Measurements from ENCODE around the gene AGMAT.
A peak's percentile ranks its signal among the peaks of the same experiment; 100 is the strongest.

AGMAT gene

DNA sequence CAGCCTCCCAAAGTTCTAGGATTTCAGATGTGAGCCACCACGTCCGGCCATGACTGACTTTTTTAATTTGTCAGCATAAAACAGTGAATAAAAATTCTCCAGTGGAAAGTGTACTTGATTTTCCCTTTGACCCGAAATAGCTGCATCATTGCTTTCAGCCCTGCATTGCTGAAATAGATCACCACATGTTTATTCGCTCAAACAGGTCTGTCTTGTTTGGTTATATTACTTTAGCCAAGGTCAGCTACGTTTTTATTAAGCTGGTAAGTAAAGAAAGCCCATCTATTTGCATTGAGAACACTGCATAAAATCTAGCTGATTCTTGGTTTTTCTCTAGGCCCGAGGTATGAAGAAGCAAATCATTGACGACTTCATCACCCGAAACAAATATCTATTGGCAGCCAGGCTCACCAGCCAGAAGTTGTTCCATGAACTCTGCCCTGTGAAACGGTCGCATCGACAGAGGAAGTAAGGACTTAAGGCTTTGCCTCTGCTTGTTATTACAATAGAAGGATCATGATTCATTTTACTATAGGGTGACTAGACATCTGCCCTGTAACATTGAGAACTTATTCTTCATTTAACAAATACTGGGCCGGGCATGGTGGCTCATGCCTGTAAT lies 25.6 kb downstream of the AGMAT start:
- DNase-seq (ENCODE audit: low read depth): peak; percentile 79

DNA sequence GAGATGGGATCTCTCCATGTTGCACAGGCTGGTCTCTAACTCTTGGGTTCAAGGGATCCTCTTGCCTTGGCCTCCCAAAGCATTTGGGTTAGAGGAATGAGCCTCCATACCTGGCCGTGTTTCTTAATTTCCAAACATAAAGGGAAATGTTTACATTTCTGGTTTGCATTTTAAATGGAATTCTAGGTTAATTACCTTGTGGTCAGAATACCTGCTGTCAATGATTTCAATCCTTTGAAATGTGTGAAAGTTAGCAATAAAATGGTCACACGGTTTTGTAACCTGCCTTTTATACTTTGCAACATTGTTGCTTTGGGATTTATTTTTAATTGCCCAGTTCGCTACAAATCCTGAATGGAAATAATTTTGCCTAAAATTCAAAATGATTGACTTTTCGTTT lies 26.3 kb downstream of the AGMAT start:
- DNase-seq (ENCODE audit: low read depth): no peak

DNA sequence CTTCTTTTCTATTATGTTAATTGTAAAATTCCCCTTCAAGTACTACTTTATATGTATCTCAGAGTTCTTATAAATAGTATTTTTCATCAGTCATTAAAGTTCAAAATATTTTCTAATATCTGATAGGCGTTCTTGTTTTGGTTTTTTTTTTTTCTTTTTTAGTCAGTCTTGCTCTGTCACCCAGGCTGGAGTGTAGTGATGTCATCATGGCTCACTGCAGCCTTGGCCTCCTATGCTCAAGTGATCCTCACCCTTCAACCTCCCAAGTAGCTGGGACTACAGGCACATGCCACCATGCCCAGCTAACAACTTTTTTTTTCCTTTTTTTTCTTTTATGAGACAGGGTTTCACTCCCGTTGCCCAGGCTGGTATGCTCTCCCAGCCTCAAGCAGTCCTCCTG lies 27.3 kb downstream of the AGMAT start:
- DNase-seq (ENCODE audit: low read depth): no peak

DNA sequence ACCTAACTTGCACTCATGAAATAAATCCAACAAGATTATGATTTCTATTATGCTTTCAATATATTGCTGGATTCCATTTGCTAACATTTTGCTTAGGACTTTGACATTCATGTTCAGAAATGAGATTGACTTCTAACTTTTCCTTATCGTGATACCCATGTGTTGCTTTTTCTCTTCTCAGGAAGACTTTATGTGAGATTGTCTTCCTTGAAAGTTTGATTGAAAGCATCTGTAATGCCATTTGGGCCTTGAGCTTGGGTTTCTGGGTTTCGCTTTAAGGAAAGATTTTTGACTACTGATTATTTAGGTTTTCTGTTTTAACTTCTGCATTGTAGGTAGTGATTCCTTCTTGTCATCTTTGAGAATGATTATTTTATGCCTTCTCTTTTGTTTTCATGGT lies 27.8 kb downstream of the AGMAT start:
- no peak for DNase-seq (ENCODE audit: low read depth)

DNA sequence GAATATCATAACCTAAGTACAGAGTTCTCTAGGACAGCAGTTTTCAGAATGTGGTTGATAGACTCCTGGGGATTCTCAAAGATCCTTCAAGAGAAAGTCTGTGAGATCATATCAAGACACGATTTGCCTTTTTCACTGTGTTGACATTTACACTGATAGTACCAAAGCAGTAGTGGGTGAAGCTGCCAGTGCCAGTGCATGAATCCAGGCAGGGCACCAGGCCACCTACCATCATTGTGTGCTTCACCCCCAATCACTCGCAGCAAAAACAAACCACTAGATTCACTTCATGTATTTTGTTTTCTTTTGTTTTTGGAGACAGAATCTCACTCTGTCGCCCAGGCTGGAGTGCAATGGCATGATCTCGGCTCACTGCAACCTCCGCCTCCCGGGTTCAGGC lies 34.3 kb downstream of the AGMAT start:
- no peak for DNase-seq (ENCODE audit: low read depth)

DNA sequence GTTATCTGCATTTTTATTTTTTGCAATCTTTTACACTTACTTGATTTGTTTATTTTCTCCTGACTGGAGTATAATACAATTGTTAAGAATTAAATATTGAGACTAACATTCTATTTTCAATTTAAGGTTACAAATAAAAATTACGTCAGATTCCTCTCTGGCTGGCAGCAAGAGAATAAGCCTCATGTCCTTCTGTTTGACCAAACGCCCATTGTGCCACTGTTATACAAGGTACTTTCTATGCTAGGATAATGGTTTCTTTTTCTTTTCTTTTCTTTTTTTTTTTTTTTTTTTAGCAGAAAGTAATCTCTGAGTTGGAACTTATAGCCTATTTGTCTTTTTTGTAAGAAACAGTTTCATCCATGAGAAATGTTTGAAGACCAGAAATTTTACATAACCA lies 38.2 kb downstream of the AGMAT start:
- DNase-seq (ENCODE audit: low read depth): no peak

DNA sequence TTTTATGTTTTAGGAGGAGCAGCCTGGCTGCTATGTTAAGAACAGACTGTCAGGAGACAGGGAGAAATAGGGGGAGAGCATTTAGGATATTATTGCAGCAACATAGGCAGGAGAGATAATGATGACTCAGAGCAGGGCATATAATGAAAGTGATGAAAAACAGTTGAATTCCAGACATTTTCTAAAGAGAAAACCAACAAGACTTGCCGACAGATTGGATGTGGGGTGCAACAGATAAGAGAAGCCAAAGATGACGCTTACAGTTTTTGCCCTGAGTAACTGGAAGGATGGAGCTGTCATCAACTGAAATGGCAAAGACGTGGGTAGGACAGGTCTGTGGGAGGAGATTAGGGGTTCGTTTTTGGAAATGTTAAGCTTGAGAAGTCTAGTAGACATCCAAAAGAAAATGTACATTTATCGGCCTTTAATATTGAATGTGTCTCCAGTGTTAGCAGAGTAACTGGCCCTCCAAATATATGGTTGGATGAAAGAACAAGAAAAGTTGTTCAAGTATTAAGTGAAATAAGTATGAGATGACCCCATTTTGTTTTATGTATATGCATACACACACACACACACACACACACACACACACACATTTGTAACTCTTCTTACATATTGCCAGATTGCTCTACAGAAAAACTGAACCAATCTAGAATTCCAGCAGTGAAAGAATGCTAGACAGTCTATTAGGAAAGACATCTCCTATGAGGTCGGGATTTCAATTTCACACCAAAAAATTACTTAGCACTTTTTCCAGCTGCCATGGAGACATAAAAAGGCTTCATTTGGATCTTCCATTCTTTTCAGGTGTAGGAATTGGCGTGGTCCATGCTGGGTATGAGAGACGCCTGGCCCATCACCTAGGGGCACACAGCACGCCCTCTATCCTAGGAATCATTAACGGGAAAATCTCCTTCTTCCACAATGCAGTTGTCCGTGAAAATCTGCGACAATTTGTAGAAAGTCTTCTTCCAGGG lies 41.0 kb downstream of the AGMAT start:
- peak; percentile 89 for DNase-seq (ENCODE audit: low read depth)

DNA sequence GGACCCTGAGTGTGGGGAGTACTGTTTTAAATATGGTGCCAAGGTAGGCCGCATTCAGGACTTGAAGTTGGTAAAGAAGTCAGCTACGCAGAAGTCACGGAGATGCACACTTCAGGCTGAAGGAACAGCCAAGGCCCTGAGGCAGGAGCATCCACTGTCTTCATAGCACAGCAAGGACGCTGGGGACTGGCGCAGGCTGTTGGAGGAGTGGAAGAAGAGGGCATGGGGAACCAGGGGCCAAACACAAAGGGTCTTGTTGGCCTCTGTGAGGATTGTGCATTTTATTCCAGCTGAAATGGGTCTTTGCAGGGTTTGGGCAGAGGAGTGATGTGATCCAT lies 41.6 kb downstream of the AGMAT start:
- no peak for DNase-seq (ENCODE audit: low read depth)

DNA sequence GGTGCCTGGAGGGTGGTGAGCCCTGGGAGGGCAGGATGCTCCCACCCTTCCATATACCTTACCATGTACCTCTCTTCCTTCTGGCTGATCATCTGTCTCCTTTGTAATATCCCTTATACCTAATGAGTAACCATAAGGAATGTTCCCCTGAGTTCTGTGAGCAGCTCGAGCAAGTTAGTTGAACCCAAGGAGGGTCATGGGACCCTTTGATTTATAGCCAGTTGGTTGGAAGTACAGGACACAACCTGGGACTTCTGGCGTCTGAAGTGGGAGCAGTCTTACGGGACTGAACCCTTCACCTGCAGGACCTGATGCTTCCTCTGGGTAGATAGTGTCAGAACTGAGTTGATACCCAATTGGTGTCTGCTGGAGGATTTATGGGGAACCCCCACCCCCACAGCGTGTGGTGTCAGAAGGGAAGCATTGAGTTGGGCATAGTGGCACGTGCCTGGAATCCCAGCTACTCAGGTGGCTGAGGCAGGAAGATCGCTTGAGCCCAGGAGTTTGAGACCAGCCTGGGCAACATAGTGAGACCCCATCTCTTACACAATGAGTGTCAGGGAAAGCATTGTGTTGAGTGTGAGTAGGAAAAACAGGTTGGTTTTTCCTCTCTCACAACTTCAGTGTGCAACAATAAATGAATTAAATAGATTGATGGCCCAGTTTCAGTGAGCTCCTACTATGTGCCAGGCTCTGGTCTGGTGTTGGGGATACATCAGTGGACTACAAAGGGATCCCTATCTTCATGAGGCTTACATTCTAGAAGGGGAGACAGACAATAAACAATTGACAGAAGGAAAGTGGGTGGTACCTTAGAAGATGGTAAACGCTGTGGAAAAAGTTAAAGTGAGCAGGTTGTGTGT lies 42.2 kb downstream of the AGMAT start:
- no peak for DNase-seq (ENCODE audit: low read depth)

DNA sequence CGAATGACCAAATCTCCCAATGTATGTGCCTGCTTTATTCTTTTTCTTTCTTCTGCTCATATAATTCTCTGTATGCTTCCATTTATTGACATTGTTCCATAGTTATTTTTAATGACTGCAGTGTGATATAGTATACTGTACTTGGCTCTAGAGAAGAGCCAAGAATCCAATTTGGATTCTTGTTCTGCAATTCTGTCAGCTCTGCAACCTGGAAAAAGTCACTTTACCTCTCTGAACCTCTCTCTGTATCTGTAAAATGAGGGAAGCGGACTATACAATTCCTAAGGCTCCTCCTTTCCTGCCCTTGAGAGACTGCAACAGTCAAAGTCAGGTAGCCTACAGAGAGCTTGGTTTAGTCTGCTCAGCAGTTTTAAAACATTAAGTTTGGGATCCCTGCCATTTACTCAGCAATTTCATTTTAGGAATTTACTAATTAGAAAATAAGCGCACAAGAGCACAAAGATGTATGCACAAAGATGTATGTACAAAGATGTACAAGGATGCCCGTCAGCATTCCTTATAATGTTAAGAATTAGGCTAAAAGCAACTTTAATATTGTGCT lies 43.5 kb downstream of the AGMAT start:
- DNase-seq (ENCODE audit: low read depth): no peak

DNA sequence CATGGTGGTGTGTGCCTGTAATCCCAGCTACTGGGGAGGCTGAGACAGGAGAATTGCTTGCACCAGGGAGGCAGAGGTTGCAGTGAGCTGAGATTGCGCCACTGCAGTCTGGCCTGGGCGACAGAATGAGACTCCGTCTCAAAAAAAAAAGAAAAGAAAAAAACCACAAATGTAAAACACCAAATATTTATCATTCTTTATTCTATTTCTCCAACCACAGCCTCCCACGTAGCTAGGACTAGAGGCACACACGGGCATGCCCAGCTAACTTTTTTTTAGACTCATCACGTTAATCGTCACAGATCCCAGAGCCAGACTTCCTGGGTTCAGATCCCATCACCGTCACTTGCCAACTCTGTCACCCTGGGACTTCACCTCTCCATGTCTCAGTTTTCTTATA lies 44.7 kb downstream of the AGMAT start:
- DNase-seq (ENCODE audit: low read depth): peak; percentile 84

DNA sequence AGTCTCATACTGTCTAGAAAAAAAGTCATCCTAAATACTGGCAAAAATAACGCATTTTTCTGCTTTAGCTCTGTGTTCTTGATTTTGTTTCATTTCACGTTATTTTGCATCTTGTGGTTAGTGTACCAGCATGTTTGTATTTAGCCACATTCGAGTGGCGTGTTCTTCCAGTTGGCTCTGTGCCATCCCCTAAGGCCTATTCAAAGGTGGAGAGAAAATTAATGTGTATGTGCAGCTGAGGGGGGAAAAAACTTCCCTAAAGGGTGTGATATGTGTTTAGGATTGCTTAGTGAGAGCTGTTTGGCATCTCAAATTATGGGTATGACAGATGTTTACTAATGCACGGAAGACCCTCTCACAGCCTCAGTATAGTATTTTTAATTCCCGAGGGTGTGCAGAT lies 46.1 kb downstream of the AGMAT start:
- DNase-seq (ENCODE audit: low read depth): no peak

DNA sequence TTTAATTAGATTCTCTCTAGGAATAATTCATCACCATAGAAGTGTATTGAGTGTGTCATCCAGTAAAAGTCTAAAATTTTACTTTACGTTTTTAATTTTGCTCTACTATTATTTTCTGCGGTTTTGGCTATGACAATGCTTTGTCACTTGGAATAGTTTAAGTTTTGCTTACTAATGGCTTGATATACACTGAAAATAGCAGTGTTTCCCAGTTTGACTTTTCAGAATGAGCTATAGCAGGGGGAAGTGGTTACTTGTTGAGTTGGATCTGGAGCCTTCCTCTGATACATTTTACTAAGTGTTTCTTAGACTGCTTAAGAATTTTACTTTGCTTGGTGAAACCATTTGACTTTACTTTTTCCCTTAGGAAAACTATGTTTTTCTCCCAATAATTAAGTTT lies 53.2 kb downstream of the AGMAT start:
- DNase-seq (ENCODE audit: low read depth): no peak

DNA sequence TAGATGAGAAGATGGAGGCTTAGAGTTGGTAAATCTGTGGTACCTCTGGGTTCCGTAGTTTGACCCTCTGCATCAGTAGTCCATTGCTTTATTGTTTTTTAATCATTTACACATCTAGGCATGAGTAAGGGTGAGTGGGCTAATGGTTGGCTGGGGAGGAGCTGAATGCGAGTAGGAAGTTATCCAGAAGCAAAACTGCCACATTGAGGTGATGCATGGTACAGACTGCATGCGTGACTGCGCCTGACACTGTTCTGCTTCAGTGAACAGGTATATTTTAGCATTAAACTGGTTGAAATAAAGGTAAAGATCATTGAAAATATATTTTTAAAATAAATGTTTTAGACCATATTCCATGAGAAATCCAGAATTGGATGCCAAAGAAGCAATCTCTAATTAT lies 53.8 kb downstream of the AGMAT start:
- DNase-seq (ENCODE audit: low read depth): no peak

DNA sequence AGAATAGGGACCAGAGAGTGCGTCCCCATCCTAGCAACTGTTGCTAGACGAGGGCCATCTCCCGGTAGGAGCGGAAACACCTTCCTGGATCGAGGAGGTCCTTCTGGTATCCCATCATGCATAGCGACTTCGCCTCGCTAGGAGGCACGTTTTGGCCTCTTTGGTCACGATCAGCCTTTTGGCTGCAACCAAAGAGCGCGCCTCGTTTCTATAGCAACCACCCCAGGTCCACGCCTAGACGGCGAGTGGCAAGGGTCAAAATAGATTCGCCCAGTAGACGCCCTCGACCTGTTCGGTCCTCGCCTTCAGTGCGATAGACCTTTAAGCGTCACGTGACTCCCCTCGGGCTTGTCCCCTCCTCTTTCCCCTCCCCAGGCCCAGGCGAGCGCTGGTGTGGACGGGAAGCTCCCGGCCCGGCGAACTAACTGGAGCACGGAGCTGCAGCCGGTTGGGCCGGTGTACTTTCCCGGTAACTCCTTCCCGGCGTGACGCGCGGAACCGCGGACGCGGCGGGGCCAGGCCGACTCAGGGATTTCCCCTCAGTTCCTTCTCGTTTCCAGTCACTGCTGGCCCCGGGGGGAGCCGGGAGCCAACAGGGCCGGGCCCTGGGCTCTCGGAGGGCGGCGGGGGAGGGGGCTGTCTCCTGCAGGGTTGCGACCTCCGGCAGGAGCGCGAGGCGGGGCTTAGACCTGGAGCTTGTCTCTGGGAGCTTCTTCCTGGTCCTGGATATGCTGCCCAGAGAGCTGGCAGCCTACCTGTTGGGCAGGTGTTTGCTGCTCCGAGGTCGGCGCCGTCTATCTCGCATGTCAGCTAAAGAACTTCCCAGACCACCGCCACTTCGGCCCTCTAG lies 58.1 kb downstream of the AGMAT start, which contains the start of gene DNAJC16:
Gene DNAJC16, plus strand, starts transcription at position 359 of the 850 bp plus-strand sequence. CDS start 2,258 bp downstream, outside the sequence.
- peak; percentile 100 for DNase-seq (ENCODE audit: low read depth)

DNA sequence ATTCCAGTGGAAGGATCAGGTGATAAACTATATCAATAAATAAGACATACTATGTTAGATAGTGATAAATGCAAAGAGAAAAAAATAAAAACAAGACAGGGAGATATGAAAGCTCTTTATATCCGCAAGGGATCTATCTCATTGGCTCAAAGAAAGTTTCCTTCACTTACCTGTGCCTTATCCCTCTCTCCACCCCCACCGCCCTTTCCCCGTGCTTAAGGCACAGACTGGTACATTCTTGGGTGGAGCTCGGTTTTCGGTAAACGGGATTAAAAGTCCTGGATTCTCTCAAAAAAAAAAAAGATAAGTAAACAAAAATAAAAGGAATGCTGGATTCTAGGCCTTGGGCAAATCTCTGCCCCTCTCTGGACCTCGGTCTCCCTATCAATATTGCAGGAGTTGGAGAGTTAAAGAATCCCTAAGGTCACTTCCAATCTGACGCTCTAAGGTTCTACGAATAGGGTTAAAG lies 58.8 kb downstream of the AGMAT start:
- no peak for DNase-seq (ENCODE audit: low read depth)

DNA sequence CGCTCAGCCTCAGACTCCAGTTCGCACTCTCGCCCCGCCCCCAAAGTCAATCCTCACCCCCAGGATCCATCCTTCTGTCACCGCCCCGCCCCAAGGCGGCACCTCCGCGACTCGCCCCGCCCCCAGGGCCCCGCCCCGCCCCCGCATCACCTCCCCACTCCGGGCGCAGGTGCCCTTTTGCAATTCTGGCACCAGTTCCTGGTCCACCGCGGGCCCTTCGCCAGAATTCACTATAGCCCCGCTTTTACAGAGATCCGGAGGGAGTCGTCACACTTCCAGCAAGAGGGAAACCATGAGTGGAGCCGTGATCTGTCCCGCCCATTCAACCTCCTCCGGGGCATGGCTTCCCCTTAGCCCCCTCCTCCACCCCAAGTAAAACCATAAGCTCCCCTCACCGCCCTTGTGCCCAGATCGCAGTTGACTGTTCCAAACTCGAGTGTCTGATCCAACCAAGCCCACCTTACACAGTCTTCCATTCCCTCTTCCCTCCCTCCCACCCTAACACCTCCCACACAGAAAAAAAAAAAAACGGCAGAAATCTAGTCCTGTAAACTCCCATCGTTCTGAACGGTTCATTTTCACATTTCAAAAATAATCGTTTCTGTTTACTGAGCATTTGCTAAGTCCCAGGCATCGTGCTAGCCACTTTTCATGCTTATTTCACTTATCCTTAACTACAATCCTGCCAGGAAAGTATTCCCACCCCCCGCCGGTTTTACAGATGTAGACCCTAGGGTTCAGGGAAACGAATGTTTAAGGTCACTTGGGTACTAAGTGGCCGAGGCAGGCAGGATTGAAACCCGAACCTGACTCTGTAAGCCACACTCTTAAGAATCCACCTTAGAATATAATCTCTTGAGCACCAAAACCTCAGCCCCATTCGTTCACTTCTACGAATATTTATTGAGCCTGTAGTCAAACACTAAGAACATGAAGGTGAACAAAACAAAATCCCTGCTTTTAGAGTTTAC lies 59.5 kb downstream of the AGMAT start:
- DNase-seq (ENCODE audit: low read depth): peak; percentile 23

DNA sequence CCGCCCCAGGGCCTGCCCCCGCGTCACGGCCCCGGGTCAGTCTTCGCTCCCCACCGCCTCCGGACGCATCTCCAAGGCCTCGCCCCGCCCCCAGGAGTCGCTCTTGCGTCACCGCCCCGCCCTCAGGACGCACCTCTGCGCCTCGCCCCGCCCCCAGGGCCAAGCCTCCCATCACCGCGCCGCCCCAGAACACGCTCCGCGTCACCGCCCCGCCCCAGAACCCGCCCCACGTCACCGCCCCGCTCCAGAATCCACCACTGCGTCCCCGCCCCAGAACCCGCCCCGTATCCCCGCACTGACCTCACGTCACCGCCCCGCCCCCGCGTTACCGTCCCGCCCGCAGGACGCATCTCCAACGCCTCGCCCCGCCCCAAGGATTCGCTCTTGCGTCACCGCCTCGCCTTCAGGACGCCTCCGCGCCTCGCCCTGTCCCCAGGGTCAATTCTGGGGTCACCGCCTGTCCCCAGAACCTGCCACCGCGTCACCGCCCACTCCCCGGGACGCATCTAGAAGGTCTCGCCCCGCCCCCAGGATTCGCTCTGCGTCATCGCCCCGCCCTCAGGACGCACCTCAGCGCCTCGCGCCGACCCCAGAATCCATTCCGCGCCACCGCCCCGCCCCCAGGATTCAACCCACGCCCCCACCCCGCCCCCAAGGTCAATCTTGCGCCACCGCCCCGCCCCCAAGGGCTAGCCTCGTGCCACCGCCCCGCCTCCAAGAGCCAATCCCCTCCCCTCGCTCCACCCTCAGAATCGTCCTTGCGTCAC lies 60.4 kb downstream of the AGMAT start:
- DNase-seq (ENCODE audit: low read depth): peak; percentile 98

DNA sequence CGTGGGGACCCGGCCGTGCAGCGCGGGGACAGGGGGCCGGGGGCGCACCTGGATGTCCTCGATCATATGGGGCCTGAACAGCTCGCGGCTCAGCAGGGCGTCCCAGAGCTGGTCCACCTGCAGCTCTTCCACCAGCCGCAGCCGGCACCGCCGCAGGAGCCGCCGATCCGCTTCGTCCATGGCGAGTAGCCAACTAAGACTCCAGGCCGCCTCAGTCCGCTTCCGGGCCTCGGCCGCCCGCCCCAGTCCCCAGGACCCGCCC lies 60.9 kb downstream of the AGMAT start, which contains the start of gene CASP9:
Gene CASP9, minus strand, starts transcription at position 195 of the 262 bp plus-strand sequence. Its CDS starts 15 bp downstream, at position 180.
- no peak for DNase-seq (ENCODE audit: low read depth)
